ENCODE measurements around the gene RFX3. TPM values are rescaled to one million over a fixed set of nuclear protein-coding genes. Genes with fewer than 3 reads are reported as not detected.

The RFX3 gene
- total and polyA plus RNA-seq, 2 of the 13 experiments (the other 11 are each of a cell fraction or from before 2014, with no cell fraction given): 2.7 to 5.3 TPM

DNA sequence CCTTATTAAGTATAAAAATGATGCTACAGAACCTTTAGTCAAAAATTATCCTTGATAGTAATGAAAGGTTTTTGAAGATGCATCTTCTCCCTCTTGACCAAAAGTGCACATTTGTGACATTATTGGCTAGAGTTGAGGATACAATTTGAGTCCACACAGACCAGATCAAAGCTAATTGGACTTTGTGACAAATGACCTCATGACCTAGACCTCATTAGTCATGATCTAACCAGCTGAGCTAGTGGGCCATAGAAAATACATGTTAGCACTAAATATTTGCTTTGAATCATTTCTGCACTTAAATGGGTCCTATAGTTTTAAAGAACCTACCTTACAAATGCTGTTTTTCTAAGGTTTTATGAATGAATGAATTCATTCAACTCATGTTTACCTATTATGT lies 182.1 kb downstream of the RFX3 start (continued):
- TF ChIP-seq, protein P1, sequence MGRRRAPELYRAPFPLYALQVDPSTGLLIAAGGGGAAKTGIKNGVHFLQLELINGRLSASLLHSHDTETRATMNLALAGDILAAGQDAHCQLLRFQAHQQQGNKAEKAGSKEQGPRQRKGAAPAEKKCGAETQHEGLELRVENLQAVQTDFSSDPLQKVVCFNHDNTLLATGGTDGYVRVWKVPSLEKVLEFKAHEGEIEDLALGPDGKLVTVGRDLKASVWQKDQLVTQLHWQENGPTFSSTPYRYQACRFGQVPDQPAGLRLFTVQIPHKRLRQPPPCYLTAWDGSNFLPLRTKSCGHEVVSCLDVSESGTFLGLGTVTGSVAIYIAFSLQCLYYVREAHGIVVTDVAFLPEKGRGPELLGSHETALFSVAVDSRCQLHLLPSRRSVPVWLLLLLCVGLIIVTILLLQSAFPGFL (CRISPR knock-in tag; IDR thresholded peaks at IDR 0.05): no peak
- TF ChIP-seq, protein P2, sequence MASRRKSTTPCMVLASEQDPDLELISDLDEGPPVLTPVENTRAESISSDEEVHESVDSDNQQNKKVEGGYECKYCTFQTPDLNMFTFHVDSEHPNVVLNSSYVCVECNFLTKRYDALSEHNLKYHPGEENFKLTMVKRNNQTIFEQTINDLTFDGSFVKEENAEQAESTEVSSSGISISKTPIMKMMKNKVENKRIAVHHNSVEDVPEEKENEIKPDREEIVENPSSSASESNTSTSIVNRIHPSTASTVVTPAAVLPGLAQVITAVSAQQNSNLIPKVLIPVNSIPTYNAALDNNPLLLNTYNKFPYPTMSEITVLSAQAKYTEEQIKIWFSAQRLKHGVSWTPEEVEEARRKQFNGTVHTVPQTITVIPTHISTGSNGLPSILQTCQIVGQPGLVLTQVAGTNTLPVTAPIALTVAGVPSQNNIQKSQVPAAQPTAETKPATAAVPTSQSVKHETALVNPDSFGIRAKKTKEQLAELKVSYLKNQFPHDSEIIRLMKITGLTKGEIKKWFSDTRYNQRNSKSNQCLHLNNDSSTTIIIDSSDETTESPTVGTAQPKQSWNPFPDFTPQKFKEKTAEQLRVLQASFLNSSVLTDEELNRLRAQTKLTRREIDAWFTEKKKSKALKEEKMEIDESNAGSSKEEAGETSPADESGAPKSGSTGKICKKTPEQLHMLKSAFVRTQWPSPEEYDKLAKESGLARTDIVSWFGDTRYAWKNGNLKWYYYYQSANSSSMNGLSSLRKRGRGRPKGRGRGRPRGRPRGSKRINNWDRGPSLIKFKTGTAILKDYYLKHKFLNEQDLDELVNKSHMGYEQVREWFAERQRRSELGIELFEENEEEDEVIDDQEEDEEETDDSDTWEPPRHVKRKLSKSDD (CRISPR knock-in tag; IDR thresholded peaks at IDR 0.05; ENCODE audit: low read depth): no peak
- TF ChIP-seq ZNF720 (CRISPR knock-in tag; IDR thresholded peaks at IDR 0.05): no peak
- TF ChIP-seq HNF4G (IDR thresholded peaks at IDR 0.05; ENCODE audit: borderline replicate concordance, low read depth, low read length): peak; percentile 26; the same call in 1 of the 2 replicates
- no peak for TF ChIP-seq HNF4G (CRISPR knock-in tag; IDR thresholded peaks at IDR 0.05; ENCODE audit: borderline replicate concordance, low read depth)
- no peak for TF ChIP-seq ZNF274 (CRISPR knock-in tag; IDR thresholded peaks at IDR 0.05)
- TF ChIP-seq, protein P3, sequence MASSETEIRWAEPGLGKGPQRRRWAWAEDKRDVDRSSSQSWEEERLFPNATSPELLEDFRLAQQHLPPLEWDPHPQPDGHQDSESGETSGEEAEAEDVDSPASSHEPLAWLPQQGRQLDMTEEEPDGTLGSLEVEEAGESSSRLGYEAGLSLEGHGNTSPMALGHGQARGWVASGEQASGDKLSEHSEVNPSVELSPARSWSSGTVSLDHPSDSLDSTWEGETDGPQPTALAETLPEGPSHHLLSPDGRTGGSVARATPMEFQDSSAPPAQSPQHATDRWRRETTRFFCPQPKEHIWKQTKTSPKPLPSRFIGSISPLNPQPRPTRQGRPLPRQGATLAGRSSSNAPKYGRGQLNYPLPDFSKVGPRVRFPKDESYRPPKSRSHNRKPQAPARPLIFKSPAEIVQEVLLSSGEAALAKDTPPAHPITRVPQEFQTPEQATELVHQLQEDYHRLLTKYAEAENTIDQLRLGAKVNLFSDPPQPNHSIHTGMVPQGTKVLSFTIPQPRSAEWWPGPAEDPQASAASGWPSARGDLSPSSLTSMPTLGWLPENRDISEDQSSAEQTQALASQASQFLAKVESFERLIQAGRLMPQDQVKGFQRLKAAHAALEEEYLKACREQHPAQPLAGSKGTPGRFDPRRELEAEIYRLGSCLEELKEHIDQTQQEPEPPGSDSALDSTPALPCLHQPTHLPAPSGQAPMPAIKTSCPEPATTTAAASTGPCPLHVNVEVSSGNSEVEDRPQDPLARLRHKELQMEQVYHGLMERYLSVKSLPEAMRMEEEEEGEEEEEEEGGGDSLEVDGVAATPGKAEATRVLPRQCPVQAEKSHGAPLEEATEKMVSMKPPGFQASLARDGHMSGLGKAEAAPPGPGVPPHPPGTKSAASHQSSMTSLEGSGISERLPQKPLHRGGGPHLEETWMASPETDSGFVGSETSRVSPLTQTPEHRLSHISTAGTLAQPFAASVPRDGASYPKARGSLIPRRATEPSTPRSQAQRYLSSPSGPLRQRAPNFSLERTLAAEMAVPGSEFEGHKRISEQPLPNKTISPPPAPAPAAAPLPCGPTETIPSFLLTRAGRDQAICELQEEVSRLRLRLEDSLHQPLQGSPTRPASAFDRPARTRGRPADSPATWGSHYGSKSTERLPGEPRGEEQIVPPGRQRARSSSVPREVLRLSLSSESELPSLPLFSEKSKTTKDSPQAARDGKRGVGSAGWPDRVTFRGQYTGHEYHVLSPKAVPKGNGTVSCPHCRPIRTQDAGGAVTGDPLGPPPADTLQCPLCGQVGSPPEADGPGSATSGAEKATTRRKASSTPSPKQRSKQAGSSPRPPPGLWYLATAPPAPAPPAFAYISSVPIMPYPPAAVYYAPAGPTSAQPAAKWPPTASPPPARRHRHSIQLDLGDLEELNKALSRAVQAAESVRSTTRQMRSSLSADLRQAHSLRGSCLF (CRISPR knock-in tag; IDR thresholded peaks at IDR 0.05; ENCODE audit: borderline replicate concordance): no peak
- no peak for TF ChIP-seq SYNCRIP (IDR thresholded peaks at IDR 0.05; ENCODE audit: insufficient read depth, low read depth, low read length)
- TF ChIP-seq SMAD3 (CRISPR knock-in tag; IDR thresholded peaks at IDR 0.05): no peak
- TF ChIP-seq, protein P4, sequence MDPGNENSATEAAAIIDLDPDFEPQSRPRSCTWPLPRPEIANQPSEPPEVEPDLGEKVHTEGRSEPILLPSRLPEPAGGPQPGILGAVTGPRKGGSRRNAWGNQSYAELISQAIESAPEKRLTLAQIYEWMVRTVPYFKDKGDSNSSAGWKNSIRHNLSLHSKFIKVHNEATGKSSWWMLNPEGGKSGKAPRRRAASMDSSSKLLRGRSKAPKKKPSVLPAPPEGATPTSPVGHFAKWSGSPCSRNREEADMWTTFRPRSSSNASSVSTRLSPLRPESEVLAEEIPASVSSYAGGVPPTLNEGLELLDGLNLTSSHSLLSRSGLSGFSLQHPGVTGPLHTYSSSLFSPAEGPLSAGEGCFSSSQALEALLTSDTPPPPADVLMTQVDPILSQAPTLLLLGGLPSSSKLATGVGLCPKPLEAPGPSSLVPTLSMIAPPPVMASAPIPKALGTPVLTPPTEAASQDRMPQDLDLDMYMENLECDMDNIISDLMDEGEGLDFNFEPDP (CRISPR knock-in tag; conservative IDR thresholded peaks at IDR 0.05): no peak
- no peak for TF ChIP-seq ZFP41 (CRISPR knock-in tag; IDR thresholded peaks at IDR 0.05; ENCODE audit: borderline replicate concordance)
- TF ChIP-seq GLI4 (CRISPR knock-in tag; IDR thresholded peaks at IDR 0.05; ENCODE audit: borderline replicate concordance): no peak
- TF ChIP-seq, protein P5, sequence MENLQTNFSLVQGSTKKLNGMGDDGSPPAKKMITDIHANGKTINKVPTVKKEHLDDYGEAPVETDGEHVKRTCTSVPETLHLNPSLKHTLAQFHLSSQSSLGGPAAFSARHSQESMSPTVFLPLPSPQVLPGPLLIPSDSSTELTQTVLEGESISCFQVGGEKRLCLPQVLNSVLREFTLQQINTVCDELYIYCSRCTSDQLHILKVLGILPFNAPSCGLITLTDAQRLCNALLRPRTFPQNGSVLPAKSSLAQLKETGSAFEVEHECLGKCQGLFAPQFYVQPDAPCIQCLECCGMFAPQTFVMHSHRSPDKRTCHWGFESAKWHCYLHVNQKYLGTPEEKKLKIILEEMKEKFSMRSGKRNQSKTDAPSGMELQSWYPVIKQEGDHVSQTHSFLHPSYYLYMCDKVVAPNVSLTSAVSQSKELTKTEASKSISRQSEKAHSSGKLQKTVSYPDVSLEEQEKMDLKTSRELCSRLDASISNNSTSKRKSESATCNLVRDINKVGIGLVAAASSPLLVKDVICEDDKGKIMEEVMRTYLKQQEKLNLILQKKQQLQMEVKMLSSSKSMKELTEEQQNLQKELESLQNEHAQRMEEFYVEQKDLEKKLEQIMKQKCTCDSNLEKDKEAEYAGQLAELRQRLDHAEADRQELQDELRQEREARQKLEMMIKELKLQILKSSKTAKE (CRISPR knock-in tag; IDR thresholded peaks at IDR 0.05; ENCODE audit: borderline replicate concordance): no peak
- no peak for TF ChIP-seq FIP1L1 (IDR thresholded peaks at IDR 0.05; ENCODE audit: borderline replicate concordance, insufficient read depth, low read depth, low read length)
- no peak for TF ChIP-seq ZNF225 (CRISPR knock-in tag; IDR thresholded peaks at IDR 0.05)
- no peak for TF ChIP-seq MZF1 (CRISPR knock-in tag; IDR thresholded peaks at IDR 0.05; ENCODE audit: borderline replicate concordance)
- no peak for TF ChIP-seq SKI (IDR thresholded peaks at IDR 0.05; ENCODE audit: partially characterized antibody)

Data from HepG2 (cell line).